Gastrocnemius medialis (tissue), 4 donors: Measurements from ENCODE around the gene BYSL. TPM values are rescaled to one million over a fixed set of nuclear protein-coding genes. Genes with fewer than 3 reads are reported as not detected.

Source experiments
- ATAC-seq, 2 donors: fragments of 150-250 bp; one replicate each; pipeline ENCODE4 v1.9.1; 2016
- DNase-seq, 2 donors: peaks; one replicate each; pipeline ENCODE4 v3.0.0-alpha.2; 2019
- H3K27ac ChIP-seq, 4 donors: fragments of 200-600 bp; sonication (generic); 1 replicate in 1 of 4; 2 replicates in 3 of 4; pipeline ENCODE4 v1.5.1; 2016 to 2018; ENCODE audit warnings: mild to moderate bottlenecking in 2 of 4, moderate library complexity in 1 of 4
- H3K27me3 ChIP-seq, 3 donors: fragments of 200-600 bp; sonication (generic) in 2 of 3; 1 replicate in 1 of 3; 2 replicates in 2 of 3; pipeline versions ENCODE4 v1.5.1 to v1.6.0; 2016 to 2019; ENCODE audit warnings: mild to moderate bottlenecking in 1 of 3, moderate library complexity in 1 of 3
- H3K36me3 ChIP-seq, 2 donors: fragments of 200-600 bp; sonication (generic) in 1 of 2; one replicate each; pipeline ENCODE4 v1.5.1; 2017 to 2018
- H3K4me1 ChIP-seq, 2 donors: fragments of 200-600 bp; sonication (generic) in 1 of 2; one replicate each; pipeline ENCODE4 v1.5.1; 2016 to 2017; ENCODE audit warnings: mild to moderate bottlenecking in 2 of 2
- H3K4me3 ChIP-seq, 4 donors: fragments of 200-600 bp; sonication (generic) in 3 of 4; 1 replicate in 1 of 4; 2 replicates in 3 of 4; pipeline ENCODE4 v1.5.1; 2016 to 2019; ENCODE audit warnings: mild to moderate bottlenecking in 2 of 4
- H3K9me3 ChIP-seq, 3 donors: fragments of 200-600 bp; sonication (generic) in 2 of 3; 1 replicate in 1 of 3; 2 replicates in 2 of 3; pipeline ENCODE4 v1.5.1; 2016 to 2019
- CTCF ChIP-seq, 5 experiments: fragments of 450-650 bp in 3 of 5; fragments of 200-600 bp in 2 of 5; sonication (generic) in 2 of 5; IDR thresholded peaks in 4 of 5; conservative IDR thresholded peaks in 1 of 5; 1 replicate in 4 of 5; 2 replicates in 1 of 5; pipeline ENCODE4 v1.5.1; 2016 to 2019; ENCODE audit warnings: antibody characterized with exemption in 5 of 5, mild to moderate bottlenecking in 3 of 5, moderate library complexity in 3 of 5
- POLR2A ChIP-seq, 2 donors: fragments of 450-650 bp; IDR thresholded peaks; one replicate each; pipeline ENCODE4 v1.6.1; 2017; ENCODE audit warnings: antibody characterized with exemption in 2 of 2, mild to moderate bottlenecking in 2 of 2, moderate library complexity in 2 of 2
- in situ Hi-C, 4 donors: fragments of 200-750 bp; cut with MboI; loops; one replicate each; pipeline versions ENCODE4 v1.15.0 to v1.8.0; 2017; ENCODE audit warnings: low sequenced_read_pairs in 4 of 4
- intact Hi-C: fragments of 100-400 bp; cut with DNase I; formaldehyde crosslinking; loops from one replicate; pipeline ENCODE4 v1.15.1; 2023; ENCODE audit warnings: low total_unique reads
- total RNA-seq, 4 donors: library from RNA; depleted of rRNA; stranded (reverse); fragments of >200 nt; gene quantifications; one replicate each; pipeline versions ENCODE4 v1.1.0 to v1.2.3, GENCODE V29; 2016

Gene BYSL
- total RNA-seq, 4 donors from 2014 or later: 8.0 to 16.6 (median 12.9) TPM

- in situ Hi-C loops (no loop called here), intact Hi-C loops (no loop called here)
- TF ChIP-seq POLR2A (IDR thresholded peaks at IDR 0.05): no peak
- no peak for TF ChIP-seq CTCF (IDR thresholded peaks at IDR 0.05 in 4 of 5, conservative IDR thresholded peaks at IDR 0.05 in 1 of 5)
- DNase-seq (no peak), ATAC-seq (no peak)
- no peaks in the 10 kb centered on the region for H3K9me3 ChIP-seq
- H3K27me3 ChIP-seq: no peaks in the 10 kb centered on the region
- H3K4me1 ChIP-seq: no peaks in the 10 kb centered on the region
- no peaks in the 10 kb centered on the region for H3K36me3 ChIP-seq
- H3K27ac ChIP-seq: no peak overlapping the region
- H3K4me3 ChIP-seq: no peak overlapping the region
Observed at GRCh38 chr6:41877051-41877680, 44.1 kb upstream of the BYSL start.

GRCh38 chr6:41878246-41878645, 43.1 kb upstream of the BYSL start:
- Histone ChIP-seq H3K27ac (no peak overlapping the region), H3K27me3 (no peaks in the 10 kb centered on the region), H3K9me3 (no peaks in the 10 kb centered on the region), H3K4me3 (no peak overlapping the region), H3K36me3 (no peaks in the 10 kb centered on the region), H3K4me1 (no peaks in the 10 kb centered on the region)
- TF ChIP-seq CTCF (IDR thresholded peaks at IDR 0.05 in 4 of 5, conservative IDR thresholded peaks at IDR 0.05 in 1 of 5) (no peak), POLR2A (IDR thresholded peaks at IDR 0.05) (no peak)
- DNase-seq (no peak), ATAC-seq (no peak)
- in situ Hi-C loops (no loop called here), intact Hi-C loops (no loop called here)

- TF ChIP-seq CTCF (IDR thresholded peaks at IDR 0.05 in 4 of 5, conservative IDR thresholded peaks at IDR 0.05 in 1 of 5) (no peak), POLR2A (IDR thresholded peaks at IDR 0.05) (no peak)
Observed at GRCh38 chr6:41878961-41879405, 42.3 kb upstream of the BYSL start.

GRCh38 chr6:41881506-41881905, 39.8 kb upstream of the BYSL start:
- Histone ChIP-seq H3K4me3 (no peak overlapping the region), H3K27ac (no peak overlapping the region), H3K9me3 (no peaks in the 10 kb centered on the region), H3K27me3 (no peaks in the 10 kb centered on the region), H3K4me1 (no peaks in the 10 kb centered on the region), H3K36me3 (no peaks in the 10 kb centered on the region)
- TF ChIP-seq POLR2A (IDR thresholded peaks at IDR 0.05): no peak
- TF ChIP-seq CTCF (IDR thresholded peaks at IDR 0.05 in 4 of 5, conservative IDR thresholded peaks at IDR 0.05 in 1 of 5): no peak
- intact Hi-C loops: no loop called here
- DNase-seq (no peak), ATAC-seq (no peak)
- in situ Hi-C loops: no loop called here

More at GRCh38 chr6:41878961-41879405, 42.3 kb upstream of the BYSL start:
- Histone ChIP-seq H3K27me3 (no peaks in the 10 kb centered on the region), H3K36me3 (no peaks in the 10 kb centered on the region), H3K4me1 (no peaks in the 10 kb centered on the region), H3K4me3 (no peak overlapping the region), H3K9me3 (no peaks in the 10 kb centered on the region), H3K27ac (no peak overlapping the region)
- in situ Hi-C loops: no loop called here
- no peak for ATAC-seq
- intact Hi-C loops: no loop called here
- no peak for DNase-seq

- Histone ChIP-seq H3K4me1 (no peaks in the 10 kb centered on the region), H3K4me3 (no peak overlapping the region), H3K36me3 (no peaks in the 10 kb centered on the region), H3K27me3 (no peaks in the 10 kb centered on the region), H3K9me3 (no peaks in the 10 kb centered on the region), H3K27ac (no peak overlapping the region)
- ATAC-seq (no peak), DNase-seq (no peak)
- intact Hi-C loops: no loop called here
- in situ Hi-C loops: no loop called here
- TF ChIP-seq POLR2A (IDR thresholded peaks at IDR 0.05): no peak
- TF ChIP-seq CTCF (IDR thresholded peaks at IDR 0.05 in 4 of 5, conservative IDR thresholded peaks at IDR 0.05 in 1 of 5): no peak
Observed at GRCh38 chr6:41884957-41885356, 36.3 kb upstream of the BYSL start.
